ENCODE data around the gene CRYGB. TPM values are rescaled to one million over a fixed set of nuclear protein-coding genes. Genes with fewer than 3 reads are reported as not detected.

CRYGB gene
- total and polyA plus RNA-seq, 10 of the 15 experiments (the other 5 are each of a cell fraction or from before 2014, with no cell fraction given), result not detected

DNA sequence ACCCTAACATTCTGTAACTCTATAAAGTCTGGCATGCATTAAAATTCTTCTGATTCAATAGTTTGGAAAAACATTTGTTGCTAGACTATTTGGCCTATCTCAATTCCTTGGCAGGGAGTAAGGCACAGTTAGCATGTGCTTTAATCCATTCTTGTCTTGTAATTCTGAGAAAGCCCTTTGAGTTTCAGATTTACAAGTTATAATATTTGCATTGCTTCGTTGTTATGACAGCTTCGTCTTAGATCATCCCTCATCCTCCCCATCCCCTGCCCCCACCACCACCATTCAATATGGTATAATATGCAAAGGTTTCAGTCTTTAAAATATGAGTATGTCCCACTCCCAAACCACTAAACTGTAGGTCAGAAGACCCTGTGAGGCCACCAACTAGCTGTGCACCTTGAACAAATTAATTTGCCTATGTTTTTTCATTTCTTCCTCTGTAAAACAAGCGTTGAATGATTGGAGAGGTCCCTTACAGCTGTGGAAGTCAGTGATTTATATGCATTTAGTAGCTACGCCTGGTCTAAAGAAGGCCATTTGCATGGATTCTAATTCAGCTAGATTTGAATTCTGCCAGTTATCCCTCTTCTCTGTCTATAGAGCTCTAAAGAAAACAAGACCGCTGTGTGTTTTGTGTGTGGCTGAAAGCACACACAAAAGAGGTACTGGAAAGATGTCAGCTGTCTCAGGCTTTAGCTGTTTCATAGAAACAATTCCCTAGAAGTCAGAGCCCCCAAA is 43.3 kb upstream of the CRYGB start:
- no TSS peak for BruUV-seq (replicated peaks)
- Histone ChIP-seq H3K4me1 (ENCODE audit: control insufficient read depth, insufficient read depth, low read length) (no peaks in the 10 kb centered on the region), H4K20me1 (ENCODE audit: control insufficient read depth, insufficient read depth) (no peaks in the 10 kb centered on the region), H3K27ac (ENCODE audit: control insufficient read depth, insufficient read depth) (no peak overlapping the region), H3K79me2 (ENCODE audit: control insufficient read depth, insufficient read depth, low read length) (no peaks in the 10 kb centered on the region), H3K9ac (ENCODE audit: control insufficient read depth, insufficient read depth, low read length) (no peak overlapping the region), H3K4me3 (no peak overlapping the region), H3K9me3 (replicated peaks; ENCODE audit: control insufficient read depth, insufficient read depth, low read length) (no peaks in the 10 kb centered on the region), H3K4me2 (ENCODE audit: control insufficient read depth, insufficient read depth) (no peak overlapping the region), H3K27me3 (replicated peaks in 1 of 2; ENCODE audit: control insufficient read depth in 2 of 2, insufficient read depth in 2 of 2, low read length in 1 of 2) (peaks cover 0 to 2% of the 10 kb centered on the region in 2 experiments; a peak in 1 of 4 replicates), H3K36me3 (ENCODE audit: control insufficient read depth in 2 of 2, insufficient read depth in 2 of 2, low read length in 1 of 2) (no peaks in the 10 kb centered on the region), H2AFZ (ENCODE audit: control insufficient read depth, low read depth, low read length) (no peak overlapping the region)
- intact Hi-C loops (cut with micrococcal nuclease; ENCODE audit: unreplicated experiment) (no loop called here), in situ Hi-C loops (cut with MboI) (loop anchor here (25.0 kb wide), 1 partner anchor 1023 kb away; no protein-coding TSS in a partner anchor)
- CTCF ChIA-PET, result interaction anchor here (1.1 kb wide), 1 partner anchor 13 kb away, joined by 3 read pairs; no protein-coding TSS in a partner anchor
- ATAC-seq (no peak), DNase-seq (ENCODE audit: low read depth, low spot score) (no peak), FAIRE-seq (no peak)
- RAD21 ChIA-PET (ENCODE audit: unreplicated experiment), result interaction anchor here (1.2 kb wide), 1 partner anchor 14 kb away, joined by 5 read pairs; no protein-coding TSS in a partner anchor
- TF ChIP-seq RUNX3 (IDR thresholded peaks at IDR 0.05; ENCODE audit: low read length) (no peak), SMARCA5 (IDR thresholded peaks at IDR 0.05) (no peak), MXI1 (IDR thresholded peaks at IDR 0.05; ENCODE audit: low read depth, low read length) (no peak)
- SMC1A ChIA-PET (ENCODE audit: uncharacterized antibody, unreplicated experiment), result no interaction called here
- POLR2A ChIA-PET, result no interaction called here
- WGBS (ENCODE audit: insufficient coverage, insufficient replicate concordance, low lambda C conversion rate, missing lambda C conversion rate), result 26% methylated on average over 5 of the region's 5 CpGs

- ATAC-seq (no peak), FAIRE-seq (no peak), DNase-seq (ENCODE audit: low read depth, low spot score) (no peak)
- H4K20me1 ChIP-seq (ENCODE audit: control insufficient read depth, insufficient read depth), result no peaks in the 10 kb centered on the region
- H2AFZ ChIP-seq (ENCODE audit: control insufficient read depth, low read depth, low read length), result no peak overlapping the region
- no peaks in the 10 kb centered on the region for H3K4me1 ChIP-seq (ENCODE audit: control insufficient read depth, insufficient read depth, low read length)
- no peaks in the 10 kb centered on the region for H3K79me2 ChIP-seq (ENCODE audit: control insufficient read depth, insufficient read depth, low read length)
- intact Hi-C loops (cut with micrococcal nuclease; ENCODE audit: unreplicated experiment), result no loop called here
- RAD21 ChIA-PET (ENCODE audit: unreplicated experiment), result no interaction called here
- SMC1A ChIA-PET (ENCODE audit: uncharacterized antibody, unreplicated experiment), result interaction anchor here (1.5 kb wide), 1 partner anchor 11 kb away, joined by 3 read pairs; no protein-coding TSS in a partner anchor
- H3K27ac ChIP-seq (ENCODE audit: control insufficient read depth, insufficient read depth), result no peak overlapping the region
- CTCF ChIA-PET, result no interaction called here
- no peak overlapping the region for H3K4me2 ChIP-seq (ENCODE audit: control insufficient read depth, insufficient read depth)
- no peak overlapping the region for H3K9ac ChIP-seq (ENCODE audit: control insufficient read depth, insufficient read depth, low read length)
- 31% methylated on average over 2 of the region's 2 CpGs for WGBS (ENCODE audit: insufficient coverage, insufficient replicate concordance, low lambda C conversion rate, missing lambda C conversion rate)
- no TSS peak for BruUV-seq (replicated peaks)
- in situ Hi-C loops (cut with MboI), result loop anchor here (25.0 kb wide), 1 partner anchor 1025 kb away; no protein-coding TSS in a partner anchor
- no peaks in the 10 kb centered on the region for H3K36me3 ChIP-seq (ENCODE audit: control insufficient read depth in 2 of 2, insufficient read depth in 2 of 2, low read length in 1 of 2)
- no peaks in the 10 kb centered on the region for H3K9me3 ChIP-seq (replicated peaks; ENCODE audit: control insufficient read depth, insufficient read depth, low read length)
- H3K4me3 ChIP-seq, result no peak overlapping the region
- POLR2A ChIA-PET, result no interaction called here
- TF ChIP-seq IKZF2 (IDR thresholded peaks at IDR 0.05), result no peak
- TF ChIP-seq IKZF1 (conservative IDR thresholded peaks at IDR 0.05), result no peak
- no peak for TF ChIP-seq TCF3 (IDR thresholded peaks at IDR 0.05; ENCODE audit: borderline replicate concordance, insufficient read depth, low read depth, low read length)
- H3K27me3 ChIP-seq (replicated peaks in 1 of 2; ENCODE audit: control insufficient read depth in 2 of 2, insufficient read depth in 2 of 2, low read length in 1 of 2), result peaks cover 0 to 6% of the 10 kb centered on the region in 2 experiments; a peak in 1 of 4 replicates
These were observed 40.9 kb upstream of the CRYGB start for GRCh38 chr2:208186893-208187292.
